IMR-90 (cell line): ENCODE measurements around the gene TSC22D3.

Source experiments
- CEBPB ChIP-seq: IDR thresholded peaks from 2 replicates; pipeline ENCODE4 v1.6.1; 2012; ENCODE audit warnings: low read depth, low read length, improper control_type of control experiment
- MAZ ChIP-seq: IDR thresholded peaks from 2 replicates; pipeline ENCODE4 v1.6.1; 2012; ENCODE audit warnings: low read depth, mild to moderate bottlenecking, low read length, improper control_type of control experiment, moderate library complexity, borderline replicate concordance
- NFE2L2 ChIP-seq: fragments of 150-350 bp; IDR thresholded peaks from 2 replicates; pipeline ENCODE4 v1.6.1; 2016; ENCODE audit warnings: low read depth, mild to moderate bottlenecking, low read length
- POLR2A ChIP-seq: IDR thresholded peaks from 2 replicates; pipeline ENCODE4 v1.6.1; 2012; ENCODE audit warnings: mild to moderate bottlenecking, low read depth, low read length
- RAD21 ChIP-seq: IDR thresholded peaks from 2 replicates; pipeline ENCODE4 v1.6.1; 2012; ENCODE audit warnings: low read length, improper control_type of control experiment
- TF ChIP-seq, protein P1 (sequence below): conservative IDR thresholded peaks from 2 replicates; pipeline ENCODE4 v1.5.1; 2012; ENCODE audit warnings: mild to moderate bottlenecking, low read depth, low read length, improper control_type of control experiment

GRCh38 chrX:107667426-107667825 is 108.2 kb downstream of the TSC22D3 start:
- TF ChIP-seq, protein P1, sequence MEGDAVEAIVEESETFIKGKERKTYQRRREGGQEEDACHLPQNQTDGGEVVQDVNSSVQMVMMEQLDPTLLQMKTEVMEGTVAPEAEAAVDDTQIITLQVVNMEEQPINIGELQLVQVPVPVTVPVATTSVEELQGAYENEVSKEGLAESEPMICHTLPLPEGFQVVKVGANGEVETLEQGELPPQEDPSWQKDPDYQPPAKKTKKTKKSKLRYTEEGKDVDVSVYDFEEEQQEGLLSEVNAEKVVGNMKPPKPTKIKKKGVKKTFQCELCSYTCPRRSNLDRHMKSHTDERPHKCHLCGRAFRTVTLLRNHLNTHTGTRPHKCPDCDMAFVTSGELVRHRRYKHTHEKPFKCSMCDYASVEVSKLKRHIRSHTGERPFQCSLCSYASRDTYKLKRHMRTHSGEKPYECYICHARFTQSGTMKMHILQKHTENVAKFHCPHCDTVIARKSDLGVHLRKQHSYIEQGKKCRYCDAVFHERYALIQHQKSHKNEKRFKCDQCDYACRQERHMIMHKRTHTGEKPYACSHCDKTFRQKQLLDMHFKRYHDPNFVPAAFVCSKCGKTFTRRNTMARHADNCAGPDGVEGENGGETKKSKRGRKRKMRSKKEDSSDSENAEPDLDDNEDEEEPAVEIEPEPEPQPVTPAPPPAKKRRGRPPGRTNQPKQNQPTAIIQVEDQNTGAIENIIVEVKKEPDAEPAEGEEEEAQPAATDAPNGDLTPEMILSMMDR = no peak
- no peak for TF ChIP-seq RAD21
- TF ChIP-seq POLR2A = no peak
- no peak for TF ChIP-seq NFE2L2
- no peak for TF ChIP-seq CEBPB
- TF ChIP-seq MAZ = no peak
